ENCODE data around the gene C20orf144. TPM values are rescaled to one million over a fixed set of nuclear protein-coding genes. Genes with fewer than 3 reads are reported as not detected.
A peak's percentile ranks its signal among the peaks of the same experiment; 100 is the strongest.
"Not testable (repeated sequence)": the region's sequence is repeated elsewhere in the genome, so short reads cannot be mapped to it uniquely, and the experiment has no call there.

C20orf144 gene
- total RNA-seq (2014; rRNA removed; shearing (Covaris generic)): 0.24 and 0.39 TPM in 2 replicates

- DNase-seq (ENCODE audit: low read depth): no peak
Measured at GRCh38 chr20:33662172-33662571, at the start of gene C20orf144. Gene C20orf144, plus strand, starts transcription at chr20:33662327. Its CDS starts 19 bp downstream, at chr20:33662346.

- DNase-seq (ENCODE audit: low read depth): no peak
Measured at GRCh38 chr20:33621717-33622400, 40.3 kb upstream of the C20orf144 start.

- no peak for DNase-seq (ENCODE audit: low read depth)
Measured at GRCh38 chr20:33622705-33623365, 39.3 kb upstream of the C20orf144 start.

GRCh38 chr20:33624399-33624798 lies 37.7 kb upstream of the C20orf144 start:
- no peak for DNase-seq (ENCODE audit: low read depth)

- DNase-seq (ENCODE audit: low read depth): no peak
Measured at GRCh38 chr20:33626190-33626589, 35.9 kb upstream of the C20orf144 start.

GRCh38 chr20:33627577-33628216 lies 34.4 kb upstream of the C20orf144 start:
- no peak for DNase-seq (ENCODE audit: low read depth)

GRCh38 chr20:33629533-33629932 lies 32.6 kb upstream of the C20orf144 start:
- no peak for DNase-seq (ENCODE audit: low read depth)

- DNase-seq (ENCODE audit: low read depth): no peak
Measured at GRCh38 chr20:33629979-33630378, 32.1 kb upstream of the C20orf144 start.

GRCh38 chr20:33630507-33630906 lies 31.6 kb upstream of the C20orf144 start:
- DNase-seq (ENCODE audit: low read depth): no peak

- not testable (repeated sequence) for DNase-seq (ENCODE audit: low read depth)
Measured at GRCh38 chr20:33631910-33632309, 30.2 kb upstream of the C20orf144 start.

GRCh38 chr20:33635341-33635740 lies 26.8 kb upstream of the C20orf144 start:
- no peak for DNase-seq (ENCODE audit: low read depth)

GRCh38 chr20:33636776-33637175 lies 25.4 kb upstream of the C20orf144 start:
- DNase-seq (ENCODE audit: low read depth): no peak

- DNase-seq (ENCODE audit: low read depth): peak; percentile 95
Measured at GRCh38 chr20:33640287-33640686, 21.8 kb upstream of the C20orf144 start.

GRCh38 chr20:33644313-33645071 lies 17.6 kb upstream of the C20orf144 start:
- DNase-seq (ENCODE audit: low read depth): no peak

- no peak for DNase-seq (ENCODE audit: low read depth)
Measured at GRCh38 chr20:33645072-33645358, 17.1 kb upstream of the C20orf144 start.

GRCh38 chr20:33645396-33645795 lies 16.7 kb upstream of the C20orf144 start:
- no peak for DNase-seq (ENCODE audit: low read depth)

- DNase-seq (ENCODE audit: low read depth): no peak
Measured at GRCh38 chr20:33646191-33646590, 15.9 kb upstream of the C20orf144 start.

- not testable (repeated sequence) for DNase-seq (ENCODE audit: low read depth)
Measured at GRCh38 chr20:33646959-33647602, 15.0 kb upstream of the C20orf144 start.

GRCh38 chr20:33647603-33648395 lies 14.3 kb upstream of the C20orf144 start:
- DNase-seq (ENCODE audit: low read depth): peak; percentile 75

- DNase-seq (ENCODE audit: low read depth): peak; percentile 30
Measured at GRCh38 chr20:33648396-33649004, 13.6 kb upstream of the C20orf144 start.

All from RPMI7951 (cell line).